Panc1 (cell line): ENCODE data around the gene SLC7A14. TPM values are rescaled to one million over a fixed set of nuclear protein-coding genes. Genes with fewer than 3 reads are reported as not detected.

Experiments used
- ATAC-seq: fragments of 200-7000 bp; cut with Tn5 transposase; 2 replicates; pipeline ENCODE4 v1.9.1; 2020; ENCODE audit warnings: mild to moderate bottlenecking, moderate library complexity
- BruUV-seq: library from RNA; stranded (reverse); fragments of 400-500 nt; replicated peaks from 2 replicates; lab custom pipeline; 2021; lab: Mats Ljungman, UMichigan
- CTCF ChIA-PET: fragments of 300-600 bp; sonication (Branson Sonifier 250); formaldehyde crosslinking; loops from one replicate; lab custom pipeline; 2022; ENCODE audit warnings: antibody characterized with exemption; lab: Charles Lee
- POLR2A ChIA-PET: fragments of 300-600 bp; sonication (Branson Sonifier 250); formaldehyde crosslinking; loops from one replicate; lab custom pipeline; 2022; ENCODE audit warnings: antibody characterized with exemption; lab: Charles Lee
- DNase-seq: peaks from one replicate; pipeline ENCODE4 v3.0.0-alpha.2; 2010; ENCODE audit warnings: low read depth, low spot score
- H3K27ac ChIP-seq: 2 replicates; pipeline ENCODE4 v1.5.1; 2011; ENCODE audit warnings: mild to moderate bottlenecking, low read length, inconsistent platforms
- H3K27me3 ChIP-seq: fragments of 200-500 bp; sonication (Bioruptor generic); 2 replicates; pipeline ENCODE4 v1.6.0; 2014; ENCODE audit warnings: low read length, inconsistent platforms; ENCODE audit not compliant: control insufficient read depth, insufficient read depth
- H3K36me3 ChIP-seq: fragments of 200-500 bp; sonication (Bioruptor generic); 2 replicates; pipeline ENCODE4 v1.5.1; 2014; ENCODE audit warnings: inconsistent platforms, mild to moderate bottlenecking, low read length, moderate library complexity; ENCODE audit not compliant: control insufficient read depth, insufficient read depth
- H3K4me1 ChIP-seq: 2 replicates; pipeline ENCODE4 v1.5.1; 2011; ENCODE audit warnings: inconsistent platforms, mild to moderate bottlenecking, low read length, moderate library complexity; ENCODE audit not compliant: control insufficient read depth, insufficient read depth
- H3K4me3 ChIP-seq, 2 experiments: 2 replicates each; pipeline ENCODE4 v1.5.1; 2011 to 2012; ENCODE audit warnings: low read depth in 2 of 2, low read length in 2 of 2, mild to moderate bottlenecking in 2 of 2, inconsistent platforms in 1 of 2, moderate library complexity in 1 of 2
- H3K9me3 ChIP-seq: fragments of 200-500 bp; sonication (Bioruptor generic); 2 replicates; pipeline ENCODE4 v1.5.1; 2014; ENCODE audit warnings: low read depth, mild to moderate bottlenecking, inconsistent platforms, low read length, moderate library complexity; ENCODE audit not compliant: control insufficient read depth, insufficient read depth
- POLR2AphosphoS5 ChIP-seq: IDR thresholded peaks from 2 replicates; pipeline ENCODE4 v1.6.1; 2012; ENCODE audit warnings: mild to moderate bottlenecking, low read depth, low read length, moderate library complexity
- SIN3A ChIP-seq: IDR thresholded peaks from 2 replicates; pipeline ENCODE4 v1.6.1; 2012; ENCODE audit warnings: low read depth, mild to moderate bottlenecking, low read length, moderate library complexity, borderline replicate concordance; ENCODE audit not compliant: insufficient read depth
- TCF7L2 ChIP-seq: IDR thresholded peaks from 2 replicates; pipeline ENCODE4 v1.6.1; 2011; ENCODE audit warnings: mild to moderate bottlenecking, low read depth, low read length, inconsistent platforms
- in situ Hi-C: cut with HindIII; loops from 2 replicates; pipeline ENCODE4 v1.10.0; 2016; ENCODE audit warnings: low sequenced_read_pairs, low pct_unique_long_range_greater_than_20kb
- intact Hi-C: fragments of 100-400 bp; cut with micrococcal nuclease; formaldehyde crosslinking; loops from one replicate; pipeline ENCODE4 v1.10.0; 2022; ENCODE audit not compliant: unreplicated experiment
- total RNA-seq: library from RNA; stranded (reverse); gene quantifications from one replicate; pipeline ENCODE4 v1.2.1, GENCODE V29; 2021; ENCODE audit not compliant: unreplicated experiment
- TF ChIP-seq, protein P1 (sequence below): fragments of 450-650 bp; IDR thresholded peaks from 2 replicates; pipeline ENCODE4 v1.5.1; 2017; ENCODE audit warnings: mild to moderate bottlenecking
- TF ChIP-seq, protein P2 (sequence below), 2 experiments: IDR thresholded peaks; 2 replicates each; pipeline ENCODE4 v1.6.1; 2011 to 2012; ENCODE audit warnings: low read depth in 2 of 2, control low read depth in 1 of 2, low read length in 1 of 2, mild to moderate bottlenecking in 1 of 2, moderate library complexity in 1 of 2; ENCODE audit not compliant: insufficient read depth in 1 of 2

Gene SLC7A14
- total RNA-seq, 1 experiment from 2014 or later: not detected

DNA sequence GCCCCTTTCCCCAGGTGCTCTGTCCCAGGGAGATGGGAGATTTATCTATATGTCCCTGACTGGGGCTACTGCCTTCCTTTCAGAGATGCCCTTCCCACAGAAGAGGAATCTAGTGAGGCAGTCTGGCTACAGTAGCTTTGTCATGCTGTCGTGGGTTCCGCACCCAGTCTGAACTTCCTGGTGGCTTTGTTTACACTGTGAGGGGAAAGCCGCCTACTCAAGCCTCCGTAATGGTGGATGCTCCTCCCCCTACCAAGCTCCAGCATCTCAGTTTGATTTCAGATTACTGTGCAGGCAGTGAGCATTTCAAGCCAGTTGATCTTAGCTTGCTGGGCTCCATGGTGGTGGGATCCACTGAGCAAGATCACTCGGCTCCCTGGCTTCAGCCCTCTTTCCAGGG is 35.4 kb upstream of the SLC7A14 start:
- intact Hi-C loops (no loop called here), in situ Hi-C loops (no loop called here)
- no peak overlapping the region for H3K27ac ChIP-seq
- H3K36me3 ChIP-seq: no peaks in the 10 kb centered on the region
- H3K9me3 ChIP-seq: no peaks in the 10 kb centered on the region
- no TSS peak for BruUV-seq
- H3K27me3 ChIP-seq: no peaks in the 10 kb centered on the region
- no peak overlapping the region for H3K4me3 ChIP-seq
- no peak for TF ChIP-seq TCF7L2
- TF ChIP-seq POLR2AphosphoS5: no peak
- TF ChIP-seq, protein P1, sequence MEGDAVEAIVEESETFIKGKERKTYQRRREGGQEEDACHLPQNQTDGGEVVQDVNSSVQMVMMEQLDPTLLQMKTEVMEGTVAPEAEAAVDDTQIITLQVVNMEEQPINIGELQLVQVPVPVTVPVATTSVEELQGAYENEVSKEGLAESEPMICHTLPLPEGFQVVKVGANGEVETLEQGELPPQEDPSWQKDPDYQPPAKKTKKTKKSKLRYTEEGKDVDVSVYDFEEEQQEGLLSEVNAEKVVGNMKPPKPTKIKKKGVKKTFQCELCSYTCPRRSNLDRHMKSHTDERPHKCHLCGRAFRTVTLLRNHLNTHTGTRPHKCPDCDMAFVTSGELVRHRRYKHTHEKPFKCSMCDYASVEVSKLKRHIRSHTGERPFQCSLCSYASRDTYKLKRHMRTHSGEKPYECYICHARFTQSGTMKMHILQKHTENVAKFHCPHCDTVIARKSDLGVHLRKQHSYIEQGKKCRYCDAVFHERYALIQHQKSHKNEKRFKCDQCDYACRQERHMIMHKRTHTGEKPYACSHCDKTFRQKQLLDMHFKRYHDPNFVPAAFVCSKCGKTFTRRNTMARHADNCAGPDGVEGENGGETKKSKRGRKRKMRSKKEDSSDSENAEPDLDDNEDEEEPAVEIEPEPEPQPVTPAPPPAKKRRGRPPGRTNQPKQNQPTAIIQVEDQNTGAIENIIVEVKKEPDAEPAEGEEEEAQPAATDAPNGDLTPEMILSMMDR: no peak
- TF ChIP-seq, protein P2, sequence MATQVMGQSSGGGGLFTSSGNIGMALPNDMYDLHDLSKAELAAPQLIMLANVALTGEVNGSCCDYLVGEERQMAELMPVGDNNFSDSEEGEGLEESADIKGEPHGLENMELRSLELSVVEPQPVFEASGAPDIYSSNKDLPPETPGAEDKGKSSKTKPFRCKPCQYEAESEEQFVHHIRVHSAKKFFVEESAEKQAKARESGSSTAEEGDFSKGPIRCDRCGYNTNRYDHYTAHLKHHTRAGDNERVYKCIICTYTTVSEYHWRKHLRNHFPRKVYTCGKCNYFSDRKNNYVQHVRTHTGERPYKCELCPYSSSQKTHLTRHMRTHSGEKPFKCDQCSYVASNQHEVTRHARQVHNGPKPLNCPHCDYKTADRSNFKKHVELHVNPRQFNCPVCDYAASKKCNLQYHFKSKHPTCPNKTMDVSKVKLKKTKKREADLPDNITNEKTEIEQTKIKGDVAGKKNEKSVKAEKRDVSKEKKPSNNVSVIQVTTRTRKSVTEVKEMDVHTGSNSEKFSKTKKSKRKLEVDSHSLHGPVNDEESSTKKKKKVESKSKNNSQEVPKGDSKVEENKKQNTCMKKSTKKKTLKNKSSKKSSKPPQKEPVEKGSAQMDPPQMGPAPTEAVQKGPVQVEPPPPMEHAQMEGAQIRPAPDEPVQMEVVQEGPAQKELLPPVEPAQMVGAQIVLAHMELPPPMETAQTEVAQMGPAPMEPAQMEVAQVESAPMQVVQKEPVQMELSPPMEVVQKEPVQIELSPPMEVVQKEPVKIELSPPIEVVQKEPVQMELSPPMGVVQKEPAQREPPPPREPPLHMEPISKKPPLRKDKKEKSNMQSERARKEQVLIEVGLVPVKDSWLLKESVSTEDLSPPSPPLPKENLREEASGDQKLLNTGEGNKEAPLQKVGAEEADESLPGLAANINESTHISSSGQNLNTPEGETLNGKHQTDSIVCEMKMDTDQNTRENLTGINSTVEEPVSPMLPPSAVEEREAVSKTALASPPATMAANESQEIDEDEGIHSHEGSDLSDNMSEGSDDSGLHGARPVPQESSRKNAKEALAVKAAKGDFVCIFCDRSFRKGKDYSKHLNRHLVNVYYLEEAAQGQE (IDR thresholded peaks at IDR 0.05; ENCODE audit: insufficient read depth in 1 of 2, low read depth in 2 of 2, low read length in 1 of 2): no peak
- no peak for TF ChIP-seq SIN3A
- ChIA-PET POLR2A (no interaction called here), CTCF (no interaction called here)
- ATAC-seq (no peak), DNase-seq (no peak)
- no peaks in the 10 kb centered on the region for H3K4me1 ChIP-seq

- H3K36me3 ChIP-seq: no peaks in the 10 kb centered on the region
- CTCF ChIA-PET: no interaction called here
- ATAC-seq (peak; percentile 90), DNase-seq (peak; percentile 61)
- no peak overlapping the region for H3K27ac ChIP-seq
- POLR2A ChIA-PET: no interaction called here
- intact Hi-C loops (no loop called here), in situ Hi-C loops (no loop called here)
- TF ChIP-seq, protein P1: no peak
- no peak for TF ChIP-seq TCF7L2
- TF ChIP-seq, protein P2 (IDR thresholded peaks at IDR 0.05; ENCODE audit: insufficient read depth in 1 of 2, low read depth in 2 of 2, low read length in 1 of 2): no peak
- no peak for TF ChIP-seq SIN3A
- no peak for TF ChIP-seq POLR2AphosphoS5
- H3K4me3 ChIP-seq: no peak overlapping the region
- no peaks in the 10 kb centered on the region for H3K9me3 ChIP-seq
- no peaks in the 10 kb centered on the region for H3K27me3 ChIP-seq
- H3K4me1 ChIP-seq: no peaks in the 10 kb centered on the region
- no TSS peak for BruUV-seq
These were observed 28.5 kb upstream of the SLC7A14 start for GRCh38 chr3:170614214-170614966.
